Measurements from ENCODE around the gene NFKBIE. TPM values are rescaled to one million over a fixed set of nuclear protein-coding genes. Genes with fewer than 3 reads are reported as not detected.

NFKBIE gene
- total RNA-seq, 2 donors from 2014 or later, result 18.9 to 68.6 TPM

GRCh38 chr6:44254191-44255104 lies 10.9 kb downstream of the NFKBIE start:
- intact Hi-C loops (cut with DNase I), result no loop called here
- no peak overlapping the region for H3K4me3 ChIP-seq
- DNase-seq (no peak), ATAC-seq (no peak)
- 78 to 82% methylated on average over 12 of the region's 12 CpGs for WGBS, 2 donors
- no peaks in the 10 kb centered on the region for H3K27me3 ChIP-seq
- H3K36me3 ChIP-seq (replicated peaks in 1 of 2; ENCODE audit: insufficient read depth in 1 of 2, low read depth in 2 of 2), result peaks cover 44 to 50% of the 10 kb centered on the region in 2 donors
- no peaks in the 10 kb centered on the region for H3K9me3 ChIP-seq
- TF ChIP-seq CTCF (IDR thresholded peaks at IDR 0.05) (no peak), POLR2A (IDR thresholded peaks at IDR 0.05) (peak in 1 of 3 donors; percentile 11)
- H3K4me1 ChIP-seq, result peaks cover 76% of the 10 kb centered on the region
- no peak overlapping the region for H3K27ac ChIP-seq

- ATAC-seq, result no peak
- 60 to 66% methylated on average over 10 of the region's 10 CpGs for WGBS, 2 donors
- H3K36me3 ChIP-seq (replicated peaks in 1 of 2; ENCODE audit: insufficient read depth in 1 of 2, low read depth in 2 of 2), result peaks cover 44 to 54% of the 10 kb centered on the region in 2 donors
Observed at GRCh38 chr6:44253307-44254101, 11.8 kb downstream of the NFKBIE start.

GRCh38 chr6:44251576-44252524 lies 13.5 kb downstream of the NFKBIE start:
- DNase-seq, result no peak
- Histone ChIP-seq H3K36me3 (replicated peaks in 1 of 2; ENCODE audit: insufficient read depth in 1 of 2, low read depth in 2 of 2) (peaks cover 44 to 54% of the 10 kb centered on the region in 2 donors), H3K9me3 (no peaks in the 10 kb centered on the region), H3K4me1 (peaks cover 80% of the 10 kb centered on the region), H3K27ac (no peak overlapping the region), H3K27me3 (no peaks in the 10 kb centered on the region), H3K4me3 (no peak overlapping the region)
- WGBS, 2 donors, result 84 to 86% methylated on average over 14 of the region's 14 CpGs
- no peak for ATAC-seq
- intact Hi-C loops (cut with DNase I), result no loop called here
- TF ChIP-seq POLR2A (IDR thresholded peaks at IDR 0.05), result no peak
- TF ChIP-seq CTCF (IDR thresholded peaks at IDR 0.05), result no peak

More at GRCh38 chr6:44253307-44254101, 11.8 kb downstream of the NFKBIE start:
- Histone ChIP-seq H3K9me3 (no peaks in the 10 kb centered on the region), H3K27me3 (no peaks in the 10 kb centered on the region), H3K4me3 (no peak overlapping the region), H3K4me1 (peaks cover 86% of the 10 kb centered on the region), H3K27ac (no peak overlapping the region)
- intact Hi-C loops (cut with DNase I), result no loop called here
- peak; percentile 58 to 62 (median 59) for DNase-seq
- TF ChIP-seq POLR2A (IDR thresholded peaks at IDR 0.05), result no peak
- peak; percentile 21 to 44 (median 39) for TF ChIP-seq CTCF (IDR thresholded peaks at IDR 0.05)

- peak overlapping the region in 1 of 4 donors; percentile 1 for H3K27ac ChIP-seq
- WGBS, 2 donors, result 62 to 68% methylated on average over 3 of the region's 3 CpGs
- no peaks in the 10 kb centered on the region for H3K9me3 ChIP-seq
- no peaks in the 10 kb centered on the region for H3K27me3 ChIP-seq
- peaks cover 72% of the 10 kb centered on the region for H3K4me1 ChIP-seq
- intact Hi-C loops (cut with DNase I), result no loop called here
- ATAC-seq (no peak), DNase-seq (no peak)
- H3K4me3 ChIP-seq, result no peak overlapping the region
- TF ChIP-seq CTCF (IDR thresholded peaks at IDR 0.05) (no peak), POLR2A (IDR thresholded peaks at IDR 0.05) (no peak)
- peaks cover 44 to 54% of the 10 kb centered on the region in 2 donors for H3K36me3 ChIP-seq (replicated peaks in 1 of 2; ENCODE audit: insufficient read depth in 1 of 2, low read depth in 2 of 2)
Observed at GRCh38 chr6:44250718-44251123, 14.6 kb downstream of the NFKBIE start.
